Activated CD4-positive, alpha-beta T cell treated with anti-CD3 and anti-CD28 coated beads for 4 hours (primary cell): ENCODE data around the gene GRIN2C.
"Not testable (repeated sequence)": the region's sequence is repeated elsewhere in the genome, so short reads cannot be mapped to it uniquely, and the experiment has no call there.

Experiments
- DNase-seq, 2 donors: peaks; one replicate each; pipeline ENCODE4 v3.0.0-alpha.2; 2020

GRIN2C gene

GRCh38 chr17:74878658-74879057, 19.0 kb upstream of the GRIN2C start:
- no peak for DNase-seq

DNA sequence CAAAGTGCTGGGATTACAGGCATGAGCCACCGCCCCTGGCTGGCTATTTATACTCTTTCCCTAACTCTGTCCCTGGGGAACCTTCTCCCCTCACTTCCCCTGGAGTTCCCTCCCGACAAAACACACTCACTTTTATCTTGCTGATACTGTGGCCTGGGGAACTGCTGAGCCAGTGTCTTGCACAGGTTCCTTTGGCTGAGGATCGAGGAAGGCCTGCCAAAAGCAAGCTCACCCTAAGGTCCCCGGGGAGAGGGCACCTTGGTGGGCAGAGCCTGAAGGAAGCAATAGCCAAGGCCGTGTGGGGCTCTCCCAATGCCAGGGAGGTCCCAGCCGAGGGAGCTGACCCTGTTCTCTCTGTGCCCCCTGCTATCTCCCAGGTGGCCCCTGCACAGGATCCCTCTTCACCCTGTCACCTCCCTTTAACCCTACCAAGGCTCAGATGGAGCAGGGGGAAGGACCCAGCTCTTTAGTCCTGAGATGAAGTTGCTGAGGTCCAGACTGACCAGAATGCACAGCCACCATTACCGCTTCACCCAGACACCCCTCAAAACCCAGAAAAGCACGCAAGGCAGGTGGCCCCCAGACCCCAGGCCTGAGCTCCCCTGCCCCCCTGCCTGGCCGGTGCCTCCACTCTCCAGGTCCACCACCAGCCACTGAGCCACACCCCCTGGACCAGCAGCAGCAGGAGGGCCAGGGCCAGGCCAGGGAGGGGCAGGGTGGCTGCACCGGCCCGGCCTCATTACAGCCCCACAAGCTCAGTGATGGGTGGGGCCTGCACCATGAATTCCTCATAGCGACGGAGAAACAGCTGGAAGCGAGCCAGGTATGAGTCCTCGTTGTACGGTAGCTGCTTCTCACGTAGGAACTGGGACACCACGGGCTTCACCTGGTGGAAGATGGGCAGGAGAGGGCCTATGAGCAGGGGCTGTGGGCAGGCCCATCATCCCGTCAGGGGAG, 18.2 kb upstream of the GRIN2C start:
- DNase-seq = no peak

DNA sequence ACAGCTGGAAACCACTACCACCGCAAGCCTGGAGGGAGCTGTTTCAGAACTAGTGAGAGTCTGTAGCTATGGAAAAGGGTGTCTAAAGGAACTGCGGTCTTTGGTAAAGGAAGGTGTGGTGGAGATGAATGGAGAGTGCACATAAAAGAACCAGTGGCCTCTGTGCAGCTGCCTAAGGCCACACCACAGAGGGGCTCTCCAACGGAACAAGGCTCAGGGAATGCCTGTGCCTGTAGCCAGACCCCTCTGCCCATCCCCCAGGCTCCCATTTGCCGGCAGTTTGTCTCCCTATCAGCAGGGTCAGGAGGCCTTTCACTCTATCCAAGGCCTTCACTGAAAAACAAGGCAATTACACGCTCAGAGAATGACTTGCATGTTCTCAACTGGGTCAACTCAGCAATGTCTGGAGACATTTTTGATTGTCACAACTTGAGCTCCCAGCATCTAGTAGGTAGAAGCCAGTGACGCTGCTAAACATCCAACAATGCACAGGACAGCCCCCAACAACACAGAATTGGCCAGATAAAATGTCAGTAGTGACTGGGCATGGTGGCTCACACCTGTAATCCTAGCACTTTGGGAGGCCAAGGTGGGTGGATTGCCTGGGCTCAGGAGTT, 16.4 kb upstream of the GRIN2C start:
- DNase-seq = no peak

DNA sequence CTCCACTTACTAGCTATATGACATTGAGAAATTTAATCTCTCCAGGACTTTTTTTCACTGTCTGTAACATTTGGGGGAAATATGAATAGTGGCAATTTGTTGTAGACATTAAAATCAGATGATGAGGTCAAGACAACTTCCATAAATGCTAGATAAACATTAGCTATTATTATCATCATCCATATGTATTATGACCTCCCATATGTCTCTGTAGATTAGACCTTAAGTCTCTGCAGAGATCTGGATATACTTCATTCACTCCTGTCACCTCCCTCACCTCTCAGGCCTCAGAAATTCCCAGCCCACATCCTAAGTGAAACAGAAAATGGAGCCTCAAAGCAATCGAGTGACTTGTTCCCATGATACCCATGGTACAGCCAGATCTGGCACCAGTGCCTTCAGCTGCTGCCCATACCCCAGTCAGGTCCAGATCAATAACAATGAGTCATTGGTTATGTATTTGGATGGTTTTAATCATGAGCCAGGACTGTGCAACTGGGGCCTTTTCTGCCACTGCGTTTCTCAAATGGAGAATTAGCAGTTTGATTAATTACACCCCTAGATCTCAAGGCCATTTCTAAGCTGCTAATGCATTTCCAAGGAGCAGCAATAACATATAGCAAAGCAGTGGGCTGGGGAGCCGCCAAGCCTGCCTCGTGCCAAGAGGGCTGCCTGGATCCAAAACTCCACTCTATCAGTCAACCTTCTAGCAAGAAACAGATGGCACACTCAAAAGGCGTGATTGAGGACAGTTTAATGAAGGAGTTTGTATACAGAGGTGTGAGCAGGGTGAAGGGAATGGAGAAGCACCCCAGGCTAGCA, 15.7 kb upstream of the GRIN2C start:
- DNase-seq = no peak

- no peak for DNase-seq
These were observed 14.9 kb upstream of the GRIN2C start for GRCh38 chr17:74874615-74875037.

DNA sequence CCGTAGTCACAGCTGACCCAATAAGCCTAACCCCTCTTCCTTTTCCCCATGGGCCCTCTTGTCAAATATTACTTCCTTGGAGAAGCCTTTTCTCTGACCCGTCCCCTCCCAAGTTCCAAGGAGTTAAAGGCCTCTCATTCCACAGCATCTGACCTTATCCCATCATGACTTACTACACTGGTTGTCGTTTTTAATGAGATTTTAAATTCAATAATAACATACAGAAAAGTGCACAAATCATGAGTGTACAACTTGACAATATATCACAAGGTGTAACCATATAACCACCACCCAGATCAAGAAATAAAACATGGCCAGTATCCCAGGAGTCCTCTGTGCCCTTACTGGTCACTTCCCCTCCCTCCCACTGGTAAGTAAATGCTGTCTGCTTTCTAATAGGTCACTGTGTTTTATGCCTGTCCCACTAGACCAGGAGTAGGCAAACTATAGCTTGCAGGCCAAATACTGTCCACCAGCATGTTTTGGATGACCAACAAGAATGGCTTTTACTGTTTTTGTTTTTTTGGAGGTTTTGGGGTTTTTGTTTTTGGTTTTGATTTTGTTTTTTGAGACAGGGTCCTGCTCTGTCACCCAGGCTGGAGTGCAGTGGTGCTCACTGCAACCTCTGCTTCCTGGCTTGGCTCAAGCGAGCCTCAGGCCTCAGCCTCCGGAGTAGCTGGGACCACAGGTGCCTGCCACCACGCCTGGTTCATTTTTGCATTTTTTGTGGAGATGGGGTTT, 14.4 kb upstream of the GRIN2C start:
- DNase-seq = no peak

GRCh38 chr17:74873037-74873873, 13.6 kb upstream of the GRIN2C start:
- peak; percentile 98 to 100 for DNase-seq

GRCh38 chr17:74872313-74873036, 12.8 kb upstream of the GRIN2C start, which contains the start of gene FDXR:
Gene FDXR, minus strand, starts transcription at chr17:74872994. Its CDS starts 50 bp downstream, at chr17:74872944.
- no peak for DNase-seq

- no peak for DNase-seq
These were observed 11.8 kb upstream of the GRIN2C start for GRCh38 chr17:74871356-74872076.

DNA sequence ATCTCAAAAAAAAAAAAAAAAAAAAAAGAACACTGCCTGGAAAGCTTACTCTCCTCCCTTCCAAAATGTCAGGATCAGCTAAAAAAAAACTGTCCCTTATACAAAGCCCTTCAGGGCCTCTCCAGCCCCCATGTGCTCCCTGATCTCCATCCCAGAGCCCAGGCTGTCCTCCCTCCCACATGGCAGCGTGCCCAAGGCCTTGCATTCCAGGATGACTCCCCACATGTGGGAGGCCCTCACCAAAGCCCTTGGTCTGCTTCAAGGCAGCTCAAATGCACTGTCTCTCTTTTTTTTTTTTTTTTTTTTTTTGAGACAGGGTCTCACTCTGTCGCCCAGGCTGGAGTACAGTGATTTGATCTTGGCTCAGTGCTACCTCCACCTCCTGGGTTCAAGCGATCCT, 10.8 kb upstream of the GRIN2C start:
- DNase-seq = no peak

DNA sequence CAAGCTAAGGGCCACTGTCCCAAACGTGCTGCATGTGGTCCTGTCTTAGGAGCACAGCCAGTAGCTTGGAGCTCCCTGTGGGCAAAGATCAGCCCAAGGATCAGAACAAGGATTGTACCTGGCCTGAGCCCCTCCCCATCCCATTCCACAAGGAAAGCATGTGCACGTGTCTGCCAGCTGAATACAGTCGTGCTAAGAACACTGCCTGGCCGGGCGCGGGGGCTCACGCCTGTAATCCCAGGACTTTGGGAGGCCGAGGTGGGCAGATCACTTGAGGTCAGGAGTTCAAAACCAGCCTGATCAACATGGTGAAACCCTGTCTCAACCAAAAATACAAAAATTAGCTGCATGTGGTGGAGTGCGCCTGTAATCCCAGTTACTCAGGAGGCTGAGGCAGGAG, 10.3 kb upstream of the GRIN2C start:
- not testable (repeated sequence) for DNase-seq

GRCh38 chr17:74868908-74869255, 9.2 kb upstream of the GRIN2C start:
- no peak for DNase-seq

DNA sequence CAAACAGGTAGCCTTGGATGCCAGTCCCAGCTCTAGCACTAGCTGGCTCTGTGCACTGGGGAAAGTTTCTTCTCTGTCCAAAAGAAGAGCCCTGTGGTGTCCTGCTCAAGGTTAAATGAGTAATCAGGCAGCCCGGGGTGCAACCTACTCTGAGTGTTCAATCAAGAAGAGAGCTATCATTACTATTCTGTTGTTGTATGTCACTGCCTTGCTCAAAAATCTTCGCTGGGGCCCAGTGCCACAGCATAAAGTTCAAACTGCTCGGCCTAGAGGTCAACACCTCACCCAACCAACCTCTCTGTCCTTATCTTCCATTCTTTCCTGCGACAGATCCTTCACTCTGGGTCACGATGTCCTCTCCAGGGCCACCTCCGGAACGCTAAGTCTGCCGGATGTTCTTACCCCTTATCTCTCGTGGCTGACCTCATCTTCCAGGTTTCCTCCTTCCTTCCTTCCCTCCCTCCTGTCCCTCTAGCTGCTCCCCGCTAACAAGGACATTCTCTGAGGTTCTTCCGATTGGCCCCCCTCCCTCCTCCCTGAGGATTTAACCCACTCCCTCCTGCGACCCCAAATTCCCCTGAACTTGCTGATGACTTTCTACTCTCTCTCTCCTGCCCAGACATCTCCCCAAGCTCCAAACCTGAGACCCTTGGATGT, 8.7 kb upstream of the GRIN2C start:
- DNase-seq = no peak

GRCh38 chr17:74866198-74866835, 6.6 kb upstream of the GRIN2C start:
- no peak for DNase-seq

DNA sequence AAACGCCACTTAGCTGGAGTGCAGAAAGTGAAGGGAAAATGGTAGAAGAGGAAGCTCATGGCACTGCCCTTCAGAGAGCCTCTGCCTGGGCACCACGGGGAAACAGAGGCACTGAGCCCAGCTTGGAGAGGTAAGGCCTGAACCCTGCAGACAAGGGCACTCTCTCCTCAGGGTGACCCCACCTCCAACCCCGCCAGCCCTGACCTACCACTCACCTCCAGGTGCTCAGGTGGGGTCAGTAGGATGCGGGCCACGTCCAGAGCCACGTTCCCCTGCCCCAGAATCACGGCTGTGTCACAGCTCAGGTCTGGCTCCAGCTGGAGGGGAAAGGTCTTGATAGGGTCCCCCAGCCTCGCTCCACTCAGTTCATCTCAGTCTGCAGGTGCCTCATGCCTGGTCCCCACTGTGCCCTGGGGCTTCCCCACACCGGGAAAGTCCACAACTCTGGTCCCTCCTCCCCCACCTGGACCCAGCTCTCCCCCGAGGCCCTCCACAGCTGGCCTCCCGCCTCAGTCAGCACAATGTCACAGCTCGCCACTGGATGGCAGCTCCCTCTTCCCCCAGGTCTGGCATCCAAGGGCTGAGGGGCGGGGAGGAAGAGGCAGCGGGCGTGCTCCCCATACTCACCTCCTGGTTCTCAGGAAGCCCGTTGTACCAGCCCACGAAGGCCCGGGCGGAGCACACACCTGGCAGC, 6.0 kb upstream of the GRIN2C start:
- no peak for DNase-seq

DNA sequence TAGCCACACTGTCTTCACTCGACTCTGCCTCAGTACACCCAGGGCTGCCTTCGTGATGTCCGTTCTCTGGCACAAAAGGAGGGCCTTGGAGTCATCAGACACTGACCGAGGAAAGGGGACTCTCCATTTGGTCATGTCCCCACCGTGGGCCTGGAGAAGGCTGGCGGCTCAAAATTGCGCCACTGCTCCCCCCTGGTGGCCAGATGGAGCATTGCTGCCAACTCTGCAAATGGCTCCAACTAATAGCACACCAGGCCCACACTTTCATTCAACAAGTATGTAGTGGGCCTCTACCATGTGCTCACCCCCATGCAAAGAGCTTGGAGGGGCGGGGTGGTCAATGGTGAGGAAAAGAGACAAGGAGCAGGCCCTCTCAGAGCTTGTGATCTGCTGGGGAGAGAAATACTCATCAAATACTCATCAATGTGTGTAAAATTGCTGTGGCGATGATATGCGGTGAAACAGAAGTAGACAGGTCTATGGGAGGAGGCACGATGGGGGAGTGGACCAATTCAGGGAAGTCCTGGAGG, 5.2 kb upstream of the GRIN2C start:
- DNase-seq = peak; percentile 59 to 74

- DNase-seq = no peak
These were observed 4.7 kb upstream of the GRIN2C start for GRCh38 chr17:74864297-74864865.
